ENCODE results near the gene CARHSP1.
"Not testable (repeated sequence)": the region's sequence is repeated elsewhere in the genome, so short reads cannot be mapped to it uniquely, and the experiment has no call there.

The CARHSP1 gene

GRCh38 chr16:8807189-8807588 lies 61.6 kb downstream of the CARHSP1 start:
- no peak for TF ChIP-seq CTCF (conservative IDR thresholded peaks at IDR 0.05; ENCODE audit: low read length)
- no peak overlapping the region for H3K4me3 ChIP-seq (ENCODE audit: low read length)
- no peak for DNase-seq (ENCODE audit: low read depth)

GRCh38 chr16:8806272-8806983 lies 62.4 kb downstream of the CARHSP1 start:
- no peak overlapping the region for H3K4me3 ChIP-seq (ENCODE audit: low read length)
- TF ChIP-seq CTCF (conservative IDR thresholded peaks at IDR 0.05; ENCODE audit: low read length) = no peak
- DNase-seq (ENCODE audit: low read depth) = peak; percentile 15

GRCh38 chr16:8804313-8804712 lies 64.5 kb downstream of the CARHSP1 start:
- no peak for TF ChIP-seq CTCF (conservative IDR thresholded peaks at IDR 0.05; ENCODE audit: low read length)
- no peak overlapping the region for H3K4me3 ChIP-seq (ENCODE audit: low read length)
- DNase-seq (ENCODE audit: low read depth) = no peak

- not testable (repeated sequence) for H3K4me3 ChIP-seq (ENCODE audit: low read length); DNase-seq (ENCODE audit: low read depth)
Measured at GRCh38 chr16:8803733-8804132, 65.1 kb downstream of the CARHSP1 start.
